HUES64 (cell line): ENCODE data around the gene XCR1.

Experiments
- H3K27ac ChIP-seq: 2 replicates; pipeline ENCODE4 v1.7.0; 2013; ENCODE audit warnings: low read depth, low read length, inconsistent platforms
- H3K27me3 ChIP-seq: 2 replicates; pipeline ENCODE4 v1.6.1; 2013; ENCODE audit warnings: mild to moderate bottlenecking, low read length; ENCODE audit not compliant: insufficient read depth
- H3K36me3 ChIP-seq: 2 replicates; pipeline ENCODE4 v1.6.1; 2013; ENCODE audit warnings: mild to moderate bottlenecking, low read length; ENCODE audit not compliant: insufficient read depth
- H3K4me1 ChIP-seq: 2 replicates; pipeline ENCODE4 v1.6.1; 2013; ENCODE audit warnings: mild to moderate bottlenecking, low read length, moderate library complexity; ENCODE audit not compliant: insufficient read depth
- H3K4me3 ChIP-seq: 2 replicates; pipeline ENCODE4 v1.5.1; 2013; ENCODE audit warnings: mild to moderate bottlenecking, low read length, moderate library complexity
- H3K9ac ChIP-seq: 2 replicates; pipeline ENCODE4 v1.6.1; 2013; ENCODE audit warnings: mild to moderate bottlenecking, low read depth, low read length
- H3K9me3 ChIP-seq: 2 replicates; pipeline ENCODE4 v1.6.1; 2013; ENCODE audit warnings: low read depth, low read length; ENCODE audit not compliant: insufficient read depth
- WGBS: fragments of 150-250, 120-280 bp; methylation state at CpG from one replicate; pipeline ENCODE4 v1.1.7; 2013; ENCODE audit warnings: missing lambda C conversion rate; 5-methylcytosine and 5-hydroxymethylcytosine counted together

Gene XCR1

DNA sequence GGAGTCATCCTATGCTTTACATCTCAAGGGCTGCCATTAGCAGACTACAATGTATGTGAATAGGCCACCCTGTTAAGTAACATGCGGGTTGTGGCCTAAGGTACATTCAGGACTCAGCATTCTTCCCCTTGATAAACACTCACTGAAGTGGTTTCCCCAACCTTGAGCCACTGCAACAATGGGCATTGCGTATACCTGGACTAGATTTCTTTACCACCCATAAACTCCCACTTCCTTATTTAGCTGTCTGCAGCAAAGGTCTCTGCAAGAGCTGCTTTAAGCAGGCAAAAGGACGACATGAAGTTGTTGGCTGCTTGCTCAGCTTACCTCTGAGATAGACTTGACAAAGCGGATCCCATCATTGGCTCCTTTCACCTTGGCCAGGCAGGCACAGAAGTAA, 47.9 kb downstream of the XCR1 start:
- Histone ChIP-seq H3K4me3 (no peak overlapping the region), H3K4me1 (no peaks in the 10 kb centered on the region), H3K9ac (no peak overlapping the region), H3K27me3 (no peaks in the 10 kb centered on the region), H3K27ac (no peak overlapping the region), H3K9me3 (no peaks in the 10 kb centered on the region), H3K36me3 (peaks cover 94% of the 10 kb centered on the region)
- 94% methylated on average over 4 of the region's 4 CpGs for WGBS

DNA sequence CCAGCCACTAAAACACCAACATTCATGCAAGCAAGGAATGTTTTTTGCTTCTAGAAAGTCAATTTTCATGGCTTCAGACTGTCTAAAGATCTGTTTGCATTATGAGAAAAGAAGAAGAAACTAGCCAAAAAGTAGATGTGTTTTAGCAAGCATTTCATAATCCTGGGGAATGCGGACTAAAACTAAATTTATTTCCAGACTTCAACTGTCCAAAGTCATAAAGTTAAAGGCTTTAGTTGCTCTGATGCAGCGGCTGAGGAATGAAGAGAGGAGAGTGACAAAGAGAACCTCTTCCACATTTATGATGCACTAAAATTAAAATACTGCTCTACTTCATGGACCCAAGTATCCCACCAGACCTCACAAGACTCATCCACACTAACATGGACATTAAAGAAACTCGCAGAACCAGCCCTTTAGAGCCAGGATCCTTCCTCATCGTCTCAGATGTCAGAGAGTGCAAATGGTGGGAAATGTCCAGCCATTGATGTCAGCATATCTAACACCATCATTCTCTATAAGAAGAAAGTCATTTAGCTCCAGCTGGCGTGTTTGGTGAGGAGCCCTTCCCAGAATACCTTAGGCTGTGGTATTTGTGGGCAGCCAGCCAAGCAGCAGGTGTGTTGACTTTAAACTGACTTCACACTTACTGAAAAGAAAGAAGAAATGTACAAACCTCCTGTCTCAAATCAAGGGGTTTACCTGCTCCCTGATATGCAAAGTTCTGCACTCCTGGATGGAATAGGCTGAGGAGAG, 49.1 kb downstream of the XCR1 start:
- Histone ChIP-seq H3K9ac (no peak overlapping the region), H3K9me3 (no peaks in the 10 kb centered on the region), H3K27me3 (no peaks in the 10 kb centered on the region), H3K27ac (no peak overlapping the region), H3K36me3 (peaks cover 94% of the 10 kb centered on the region), H3K4me1 (no peaks in the 10 kb centered on the region), H3K4me3 (no peak overlapping the region)
- 92% methylated on average over 5 of the region's 5 CpGs for WGBS

DNA sequence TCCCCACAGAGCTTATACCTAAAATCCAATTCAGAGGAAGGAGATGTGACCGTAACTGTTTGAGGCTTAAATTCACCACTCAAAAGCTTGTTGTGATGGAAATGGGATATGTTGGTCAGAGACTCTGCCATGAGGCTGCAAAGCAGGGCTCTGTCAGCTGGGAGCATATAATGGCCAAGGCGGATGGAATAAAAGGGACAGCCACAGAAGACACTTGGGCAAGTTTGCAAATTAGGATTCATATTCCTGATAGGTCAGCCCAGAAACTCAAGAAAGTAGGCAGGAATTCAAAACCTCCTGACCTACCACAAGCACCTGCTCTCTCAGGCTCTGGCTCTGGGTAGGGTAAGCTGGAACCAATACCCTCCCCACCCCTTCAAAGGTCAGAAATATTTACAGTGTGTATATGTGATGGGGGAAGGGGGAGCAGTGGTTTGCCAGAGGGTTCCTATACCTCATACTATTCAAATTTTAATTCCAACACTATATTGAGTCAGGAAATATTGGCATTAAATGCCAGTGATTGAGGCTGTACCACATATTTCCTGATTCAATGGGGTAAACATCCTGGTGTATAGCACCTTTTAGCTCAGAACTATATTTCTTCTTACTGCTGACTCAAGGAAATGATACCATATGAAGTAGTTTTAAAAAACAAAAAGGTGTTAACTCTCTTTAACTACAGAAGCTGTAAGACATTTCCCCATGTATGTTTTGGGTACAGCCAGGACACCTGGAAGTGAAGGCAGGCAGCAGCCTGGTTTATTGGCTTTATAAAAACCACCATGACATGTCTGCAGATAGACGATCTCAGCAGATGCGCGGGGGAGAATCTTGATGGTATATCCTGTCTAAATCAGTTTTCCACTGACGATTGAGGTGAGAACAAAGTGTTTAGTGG, 50.8 kb downstream of the XCR1 start:
- Histone ChIP-seq H3K27me3 (no peaks in the 10 kb centered on the region), H3K4me1 (no peaks in the 10 kb centered on the region), H3K27ac (no peak overlapping the region), H3K9me3 (no peaks in the 10 kb centered on the region), H3K36me3 (peaks cover 94% of the 10 kb centered on the region), H3K9ac (no peak overlapping the region), H3K4me3 (no peak overlapping the region)
- WGBS = 95% methylated on average over 6 of the region's 6 CpGs

- no peak overlapping the region for H3K27ac ChIP-seq
- no peaks in the 10 kb centered on the region for H3K4me1 ChIP-seq
- no peaks in the 10 kb centered on the region for H3K9me3 ChIP-seq
- no peak overlapping the region for H3K4me3 ChIP-seq
- 93% methylated on average over 5 of the region's 5 CpGs for WGBS
- H3K27me3 ChIP-seq = no peaks in the 10 kb centered on the region
- H3K36me3 ChIP-seq = peaks cover 93% of the 10 kb centered on the region
- no peak overlapping the region for H3K9ac ChIP-seq
Measured at GRCh38 chr3:45975686-45976085, 51.6 kb downstream of the XCR1 start.

DNA sequence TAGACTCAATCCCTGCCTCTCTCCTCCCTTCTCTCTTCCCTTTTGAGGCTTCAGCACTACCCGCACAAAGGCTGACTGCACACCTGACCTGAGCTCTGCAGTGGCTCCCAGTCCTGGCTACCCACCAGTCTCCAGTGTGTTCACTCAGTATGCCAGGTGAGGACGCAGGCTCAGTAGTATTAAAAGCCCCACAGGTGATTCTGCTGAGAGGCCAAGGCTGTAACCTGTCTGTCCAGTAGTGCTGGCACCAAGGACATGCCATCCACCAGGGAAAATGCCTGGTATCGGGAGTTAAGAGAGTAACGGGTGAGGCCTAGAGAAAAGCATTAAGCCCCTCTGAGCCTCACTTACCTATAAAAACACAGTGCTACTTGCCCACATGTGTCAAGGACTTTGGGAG, 52.6 kb downstream of the XCR1 start:
- Histone ChIP-seq H3K27ac (no peak overlapping the region), H3K4me1 (no peaks in the 10 kb centered on the region), H3K4me3 (no peak overlapping the region), H3K36me3 (peaks cover 93% of the 10 kb centered on the region), H3K27me3 (no peaks in the 10 kb centered on the region), H3K9me3 (no peaks in the 10 kb centered on the region), H3K9ac (no peak overlapping the region)
- 87% methylated on average over 4 of the region's 4 CpGs for WGBS

GRCh38 chr3:45972534-45973402, 54.5 kb downstream of the XCR1 start:
- H3K9ac ChIP-seq = no peak overlapping the region
- H3K4me3 ChIP-seq = no peak overlapping the region
- H3K4me1 ChIP-seq = no peaks in the 10 kb centered on the region
- H3K27ac ChIP-seq = no peak overlapping the region
- WGBS = 93% methylated on average over 6 of the region's 6 CpGs
- H3K27me3 ChIP-seq = no peaks in the 10 kb centered on the region
- H3K36me3 ChIP-seq = peaks cover 96% of the 10 kb centered on the region
- H3K9me3 ChIP-seq = no peaks in the 10 kb centered on the region

DNA sequence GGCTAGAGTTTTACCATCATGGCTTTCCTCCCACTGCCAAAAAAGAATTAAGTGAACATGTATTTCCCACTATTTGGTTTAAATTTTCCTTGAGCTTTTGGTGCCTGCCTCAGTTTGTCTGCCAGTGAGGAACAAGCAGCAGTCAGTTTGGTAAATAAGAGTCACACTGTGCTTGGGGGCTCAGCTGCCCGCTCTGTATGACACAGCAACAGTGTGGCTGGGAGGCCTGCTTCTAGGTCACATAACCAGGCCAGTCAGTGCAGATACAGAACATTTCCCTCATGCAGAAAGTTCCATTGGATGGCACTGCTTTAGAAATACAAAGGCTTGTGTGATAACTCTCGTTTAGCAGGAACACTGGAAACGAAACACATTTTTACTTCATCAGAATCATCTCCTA, 57.3 kb downstream of the XCR1 start:
- H3K9me3 ChIP-seq = no peaks in the 10 kb centered on the region
- no peaks in the 10 kb centered on the region for H3K27me3 ChIP-seq
- no peaks in the 10 kb centered on the region for H3K4me1 ChIP-seq
- H3K9ac ChIP-seq = no peak overlapping the region
- H3K27ac ChIP-seq = no peak overlapping the region
- H3K4me3 ChIP-seq = no peak overlapping the region
- 93% methylated on average over 3 of the region's 3 CpGs for WGBS
- peaks cover 98% of the 10 kb centered on the region for H3K36me3 ChIP-seq

- no peaks in the 10 kb centered on the region for H3K9me3 ChIP-seq
- peaks cover 98% of the 10 kb centered on the region for H3K36me3 ChIP-seq
- WGBS = 94% methylated on average over 2 of the region's 3 CpGs
- H3K4me3 ChIP-seq = no peak overlapping the region
- H3K27ac ChIP-seq = no peak overlapping the region
- no peak overlapping the region for H3K9ac ChIP-seq
- no peaks in the 10 kb centered on the region for H3K27me3 ChIP-seq
- H3K4me1 ChIP-seq = no peaks in the 10 kb centered on the region
Measured at GRCh38 chr3:45969116-45969515, 58.2 kb downstream of the XCR1 start.

- Histone ChIP-seq H3K27me3 (no peaks in the 10 kb centered on the region), H3K27ac (no peak overlapping the region), H3K9me3 (no peaks in the 10 kb centered on the region), H3K4me1 (no peaks in the 10 kb centered on the region), H3K4me3 (no peak overlapping the region), H3K36me3 (peaks cover 98% of the 10 kb centered on the region), H3K9ac (no peak overlapping the region)
- 94% methylated on average over 2 of the region's 2 CpGs for WGBS
Measured at GRCh38 chr3:45968706-45969105, 58.6 kb downstream of the XCR1 start.

- Histone ChIP-seq H3K9ac (no peak overlapping the region), H3K4me1 (no peaks in the 10 kb centered on the region), H3K27me3 (no peaks in the 10 kb centered on the region), H3K27ac (no peak overlapping the region), H3K9me3 (no peaks in the 10 kb centered on the region), H3K36me3 (peaks cover 98% of the 10 kb centered on the region), H3K4me3 (no peak overlapping the region)
- 95% methylated on average over 9 of the region's 9 CpGs for WGBS
Measured at GRCh38 chr3:45968149-45968548, 59.1 kb downstream of the XCR1 start.

- peaks cover 98% of the 10 kb centered on the region for H3K36me3 ChIP-seq
- no peaks in the 10 kb centered on the region for H3K4me1 ChIP-seq
- no peaks in the 10 kb centered on the region for H3K9me3 ChIP-seq
- H3K4me3 ChIP-seq = no peak overlapping the region
- H3K27ac ChIP-seq = no peak overlapping the region
- H3K9ac ChIP-seq = no peak overlapping the region
- H3K27me3 ChIP-seq = no peaks in the 10 kb centered on the region
- WGBS = 94% methylated on average over 8 of the region's 8 CpGs
Measured at GRCh38 chr3:45967724-45968123, 59.6 kb downstream of the XCR1 start.
